Esophagus muscularis mucosa (tissue), 4 donors: Measurements from ENCODE around the gene ST3GAL5.

Experiments used
- CTCF ChIP-seq, 3 experiments: fragments of 200-600 bp in 2 of 3; fragments of 450-650 bp in 1 of 3; sonication (generic) in 2 of 3; IDR thresholded peaks; one replicate each; pipeline ENCODE4 v1.5.1; 2017 to 2019; ENCODE audit warnings: antibody characterized with exemption in 3 of 3, mild to moderate bottlenecking in 2 of 3, moderate library complexity in 1 of 3
- EP300 ChIP-seq: sonication (generic); formaldehyde crosslinking; IDR thresholded peaks from one replicate; pipeline ENCODE4 v1.6.1; 2017; ENCODE audit warnings: antibody characterized with exemption
- POLR2A ChIP-seq: fragments of 450-650 bp; IDR thresholded peaks from one replicate; pipeline ENCODE4 v1.6.1; 2017; ENCODE audit warnings: antibody characterized with exemption, moderate library complexity, mild to moderate bottlenecking, low read depth
- POLR2AphosphoS5 ChIP-seq, 2 donors: sonication (generic); formaldehyde crosslinking; IDR thresholded peaks; one replicate each; pipeline ENCODE4 v1.6.1; 2017; ENCODE audit warnings: antibody characterized with exemption in 2 of 2

GRCh38 chr2:85826990-85827878, 61.6 kb downstream of the ST3GAL5 start:
- TF ChIP-seq CTCF (IDR thresholded peaks at IDR 0.05) (peak; percentile 91 to 96 (median 93)), POLR2A (no peak), EP300 (no peak), POLR2AphosphoS5 (IDR thresholded peaks at IDR 0.05) (peak in 1 of 2 donors; percentile 11)
